ENCODE results near the gene EPHB6. TPM values are rescaled to one million over a fixed set of nuclear protein-coding genes. Genes with fewer than 3 reads are reported as not detected.

The EPHB6 gene
- total and polyA plus RNA-seq, 7 experiments from 2014 or later: 9.8 to 110 (median 65.7) TPM

DNA sequence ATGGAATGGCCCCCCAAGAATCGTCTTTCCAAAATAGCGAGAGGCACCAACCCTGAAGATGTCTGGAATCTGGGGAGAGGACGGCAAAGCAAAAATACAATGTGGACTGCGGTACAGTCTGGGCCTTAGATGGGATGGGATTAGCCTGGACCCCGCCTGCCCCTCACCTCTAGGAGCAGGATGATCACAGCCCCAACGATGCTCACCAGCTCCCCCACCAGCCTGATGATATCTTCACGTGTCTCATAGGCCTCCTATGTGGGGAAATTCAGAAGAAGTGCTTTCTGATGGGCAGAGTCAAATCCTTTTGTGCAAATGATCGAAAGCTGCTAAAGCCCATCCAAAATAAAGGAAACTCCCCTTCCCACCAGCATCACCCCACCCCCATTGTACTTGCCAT lies 60.4 kb downstream of the EPHB6 start:
- CTCF ChIA-PET: no interaction called here
- H3K36me3 Mint-ChIP-seq: no peaks in the 10 kb centered on the region
- intact Hi-C loops (cut with micrococcal nuclease): no loop called here
- H3K36me3 ChIP-seq (ENCODE audit: control insufficient read depth in 2 of 3, insufficient read depth in 3 of 3, low read length in 3 of 3): no peaks in the 10 kb centered on the region
- no peak overlapping the region for H3K4me3 ChIP-seq (ENCODE audit: low read length)
- DNase-seq (no peak), ATAC-seq (no peak)
- POLR2A ChIA-PET: no interaction called here
- H3K4me1 ChIP-seq (ENCODE audit: control insufficient read depth in 2 of 2, insufficient read depth in 2 of 2, low read length in 2 of 2): no peaks in the 10 kb centered on the region
- no peaks in the 10 kb centered on the region for H3K9me3 Mint-ChIP-seq
- no peak overlapping the region for H3K4me3 Mint-ChIP-seq
- peaks cover 9 to 26% (median 17%) of the 10 kb centered on the region in 5 donors for H3K27me3 Mint-ChIP-seq
- no peaks in the 10 kb centered on the region for H3K9me3 ChIP-seq (ENCODE audit: control insufficient read depth in 2 of 3, low read length in 3 of 3)
- no peak overlapping the region for H3K27ac ChIP-seq (ENCODE audit: low read depth, low read length)
- no peak overlapping the region for H3K27ac Mint-ChIP-seq
- H3K27me3 ChIP-seq (ENCODE audit: control insufficient read depth in 2 of 2, insufficient read depth in 2 of 2, low read length in 2 of 2): no peaks in the 10 kb centered on the region
- H3K4me1 Mint-ChIP-seq: peaks cover 0 to 2% (median 0%) of the 10 kb centered on the region in 7 donors

GRCh38 chr7:142916508-142916907 lies 61.6 kb downstream of the EPHB6 start:
- H3K36me3 ChIP-seq (ENCODE audit: control insufficient read depth in 2 of 3, insufficient read depth in 3 of 3, low read length in 3 of 3): no peaks in the 10 kb centered on the region
- no peak for ATAC-seq
- H3K9me3 ChIP-seq (ENCODE audit: control insufficient read depth in 2 of 3, low read length in 3 of 3): no peaks in the 10 kb centered on the region
- Mint-ChIP-seq H3K27ac (no peak overlapping the region), H3K4me1 (no peaks in the 10 kb centered on the region), H3K36me3 (no peaks in the 10 kb centered on the region), H3K4me3 (no peak overlapping the region), H3K9me3 (no peaks in the 10 kb centered on the region), H3K27me3 (peaks cover 9 to 19% (median 14%) of the 10 kb centered on the region in 5 donors)
- no peak for DNase-seq
- CTCF ChIA-PET: interaction anchor here (1.4 kb wide), 1 partner anchor 18 kb away, joined by 4 read pairs; no protein-coding TSS in a partner anchor
- intact Hi-C loops (cut with micrococcal nuclease): no loop called here
- POLR2A ChIA-PET: interaction anchor here (0.6 kb wide), 1 partner anchor 84 kb away, joined by 3 read pairs; no protein-coding TSS in a partner anchor
- H3K27me3 ChIP-seq (ENCODE audit: control insufficient read depth in 2 of 2, insufficient read depth in 2 of 2, low read length in 2 of 2): no peaks in the 10 kb centered on the region
- H3K4me3 ChIP-seq (ENCODE audit: low read length): no peak overlapping the region
- no peaks in the 10 kb centered on the region for H3K4me1 ChIP-seq (ENCODE audit: control insufficient read depth in 2 of 2, insufficient read depth in 2 of 2, low read length in 2 of 2)
- no peak overlapping the region for H3K27ac ChIP-seq (ENCODE audit: low read depth, low read length)

DNA sequence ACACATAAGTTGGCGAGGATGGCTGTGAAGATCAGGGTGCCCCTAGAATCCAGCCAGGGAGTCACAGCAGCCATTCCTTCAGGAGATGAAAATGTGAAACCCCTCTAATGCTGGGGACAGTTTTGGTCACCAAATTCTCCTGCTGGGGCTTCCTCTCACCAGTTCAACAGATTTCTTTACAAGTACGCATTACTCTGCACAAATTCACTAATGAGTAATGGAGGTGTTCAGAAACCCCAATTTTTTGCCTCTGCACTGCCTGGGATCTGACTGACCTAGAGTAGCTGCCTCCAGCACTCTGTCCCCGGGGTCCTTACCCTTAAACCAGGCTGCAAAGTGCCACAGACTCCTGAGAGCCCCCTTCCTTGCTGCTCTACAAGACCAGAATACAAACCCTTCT lies 62.6 kb downstream of the EPHB6 start:
- H3K4me1 ChIP-seq (ENCODE audit: control insufficient read depth in 2 of 2, insufficient read depth in 2 of 2, low read length in 2 of 2): no peaks in the 10 kb centered on the region
- no peaks in the 10 kb centered on the region for H3K4me1 Mint-ChIP-seq
- H3K9me3 ChIP-seq (ENCODE audit: control insufficient read depth in 2 of 3, low read length in 3 of 3): no peaks in the 10 kb centered on the region
- no peaks in the 10 kb centered on the region for H3K36me3 Mint-ChIP-seq
- H3K27ac Mint-ChIP-seq: no peak overlapping the region
- H3K9me3 Mint-ChIP-seq: no peaks in the 10 kb centered on the region
- peaks cover 5 to 14% (median 7%) of the 10 kb centered on the region in 5 donors for H3K27me3 Mint-ChIP-seq
- intact Hi-C loops (cut with micrococcal nuclease): no loop called here
- no peak overlapping the region for H3K27ac ChIP-seq (ENCODE audit: low read depth, low read length)
- no peak overlapping the region for H3K4me3 Mint-ChIP-seq
- no peak overlapping the region for H3K4me3 ChIP-seq (ENCODE audit: low read length)
- ChIA-PET CTCF (no interaction called here), POLR2A (no interaction called here)
- H3K27me3 ChIP-seq (ENCODE audit: control insufficient read depth in 2 of 2, insufficient read depth in 2 of 2, low read length in 2 of 2): no peaks in the 10 kb centered on the region
- no peak for DNase-seq
- no peak for ATAC-seq
- no peaks in the 10 kb centered on the region for H3K36me3 ChIP-seq (ENCODE audit: control insufficient read depth in 2 of 3, insufficient read depth in 3 of 3, low read length in 3 of 3)

GRCh38 chr7:142918901-142919300 lies 64.0 kb downstream of the EPHB6 start:
- H3K27me3 Mint-ChIP-seq: peaks cover 0 to 13% (median 6%) of the 10 kb centered on the region in 5 donors
- peak overlapping the region in 1 of 9 donors; percentile 47 for H3K27ac Mint-ChIP-seq
- DNase-seq (no peak), ATAC-seq (no peak)
- H3K4me1 ChIP-seq (ENCODE audit: control insufficient read depth in 2 of 2, insufficient read depth in 2 of 2, low read length in 2 of 2): no peaks in the 10 kb centered on the region
- POLR2A ChIA-PET: no interaction called here
- H3K27me3 ChIP-seq (ENCODE audit: control insufficient read depth in 2 of 2, insufficient read depth in 2 of 2, low read length in 2 of 2): no peaks in the 10 kb centered on the region
- no peaks in the 10 kb centered on the region for H3K36me3 ChIP-seq (ENCODE audit: control insufficient read depth in 2 of 3, insufficient read depth in 3 of 3, low read length in 3 of 3)
- H3K9me3 Mint-ChIP-seq: no peaks in the 10 kb centered on the region
- H3K4me3 ChIP-seq (ENCODE audit: low read length): no peak overlapping the region
- H3K9me3 ChIP-seq (ENCODE audit: control insufficient read depth in 2 of 3, low read length in 3 of 3): no peaks in the 10 kb centered on the region
- H3K4me1 Mint-ChIP-seq: no peaks in the 10 kb centered on the region
- CTCF ChIA-PET: no interaction called here
- intact Hi-C loops (cut with micrococcal nuclease): no loop called here
- no peak overlapping the region for H3K27ac ChIP-seq (ENCODE audit: low read depth, low read length)
- H3K4me3 Mint-ChIP-seq: no peak overlapping the region
- no peaks in the 10 kb centered on the region for H3K36me3 Mint-ChIP-seq

DNA sequence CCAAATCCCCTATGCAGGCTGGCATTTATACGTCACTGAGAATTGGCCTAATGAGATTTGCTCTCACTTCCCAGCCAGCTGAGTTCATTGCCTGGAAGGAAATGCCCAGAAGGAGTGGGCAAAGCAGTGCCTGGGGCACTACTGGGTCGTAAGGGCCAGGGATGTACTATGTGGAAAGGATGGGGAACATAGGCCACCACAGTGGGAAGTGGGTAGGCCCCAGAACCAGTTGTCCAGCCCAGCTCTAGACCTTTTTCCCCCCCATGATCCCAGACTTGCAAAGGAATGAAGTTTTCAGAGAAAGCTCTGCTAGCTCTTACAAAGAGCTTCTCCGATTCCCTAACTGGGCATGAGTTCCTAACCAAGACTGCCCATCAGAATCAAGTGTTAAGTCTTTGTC lies 64.8 kb downstream of the EPHB6 start:
- DNase-seq: no peak
- H3K4me3 Mint-ChIP-seq: no peak overlapping the region
- ATAC-seq: no peak
- H3K27ac Mint-ChIP-seq: no peak overlapping the region
- ChIA-PET CTCF (no interaction called here), POLR2A (no interaction called here)
- no peaks in the 10 kb centered on the region for H3K4me1 ChIP-seq (ENCODE audit: control insufficient read depth in 2 of 2, insufficient read depth in 2 of 2, low read length in 2 of 2)
- no peak overlapping the region for H3K27ac ChIP-seq (ENCODE audit: low read depth, low read length)
- intact Hi-C loops (cut with micrococcal nuclease): no loop called here
- no peaks in the 10 kb centered on the region for H3K27me3 ChIP-seq (ENCODE audit: control insufficient read depth in 2 of 2, insufficient read depth in 2 of 2, low read length in 2 of 2)
- H3K4me1 Mint-ChIP-seq: no peaks in the 10 kb centered on the region
- no peaks in the 10 kb centered on the region for H3K36me3 Mint-ChIP-seq
- peaks cover 0 to 12% (median 5%) of the 10 kb centered on the region in 5 donors for H3K27me3 Mint-ChIP-seq
- H3K9me3 Mint-ChIP-seq: no peaks in the 10 kb centered on the region
- no peak overlapping the region for H3K4me3 ChIP-seq (ENCODE audit: low read length)
- H3K36me3 ChIP-seq (ENCODE audit: control insufficient read depth in 2 of 3, insufficient read depth in 3 of 3, low read length in 3 of 3): no peaks in the 10 kb centered on the region
- H3K9me3 ChIP-seq (ENCODE audit: control insufficient read depth in 2 of 3, low read length in 3 of 3): no peaks in the 10 kb centered on the region

Other genes with a start within 250 kb of the EPHB6 start
- gene PRSS1, start 105.6 kb upstream of the EPHB6 start, total RNA-seq: not detected
- gene PRSS1, start 105.6 kb upstream of the EPHB6 start, polyA plus RNA-seq: not detected
- not detected for gene PRSS2, start 84.1 kb upstream of the EPHB6 start, total RNA-seq
- not detected for gene PRSS2, start 84.1 kb upstream of the EPHB6 start, polyA plus RNA-seq
- under 1 TPM in 1 of 5 experiments, not detected in 4; 0.05 TPM for gene TRPV6, start 30.7 kb downstream of the EPHB6 start, total RNA-seq
- not detected for gene TRPV6, start 30.7 kb downstream of the EPHB6 start, polyA plus RNA-seq
- not detected for gene TRPV5, start 78.7 kb downstream of the EPHB6 start, total RNA-seq
- not detected for gene TRPV5, start 78.7 kb downstream of the EPHB6 start, polyA plus RNA-seq
- gene LLCFC1, start 84.4 kb downstream of the EPHB6 start, total RNA-seq: under 1 TPM in 1 of 5 experiments, not detected in 4; 0.76 TPM
- gene LLCFC1, start 84.4 kb downstream of the EPHB6 start, polyA plus RNA-seq: not detected
- 1 to 10 TPM in 1 of 5 experiments, under 1 TPM in 3, not detected in 1; 0.11 to 1.5 (median 0.33) TPM for gene KEL, start 107.3 kb downstream of the EPHB6 start, total RNA-seq
- under 1 TPM in 1 of 2 donors, not detected in 1; 0.21 TPM for gene KEL, start 107.3 kb downstream of the EPHB6 start, polyA plus RNA-seq
- not detected for gene OR9A2, start 172.1 kb downstream of the EPHB6 start, total RNA-seq
- not detected for gene OR9A2, start 172.1 kb downstream of the EPHB6 start, polyA plus RNA-seq
- not detected for gene OR6V1, start 197.3 kb downstream of the EPHB6 start, total RNA-seq
- not detected for gene OR6V1, start 197.3 kb downstream of the EPHB6 start, polyA plus RNA-seq

Data from naive thymus-derived CD4-positive, alpha-beta T cell (primary cell).